Thyroid gland (tissue), 4 donors: Measurements from ENCODE around the gene C12orf43. TPM values are rescaled to one million over a fixed set of nuclear protein-coding genes. Genes with fewer than 3 reads are reported as not detected.

Experiments
- DNase-seq, 2 donors: peaks; one replicate each; pipeline ENCODE4 v3.0.0-alpha.2; 2019
- H3K27ac ChIP-seq, 3 donors: fragments of 200-600 bp; sonication (generic); 1 replicate in 2 of 3; 2 replicates in 1 of 3; pipeline ENCODE4 v1.5.1; 2016 to 2019; ENCODE audit warnings: mild to moderate bottlenecking in 1 of 3, moderate library complexity in 1 of 3
- H3K27me3 ChIP-seq: fragments of 200-600 bp; sonication (generic); one replicate; pipeline ENCODE4 v1.5.1; 2019
- H3K36me3 ChIP-seq, 2 donors: fragments of 200-600 bp; sonication (generic); one replicate each; pipeline ENCODE4 v1.5.1; 2016 to 2019
- H3K4me1 ChIP-seq, 2 donors: fragments of 200-600 bp; sonication (generic); one replicate each; pipeline ENCODE4 v1.5.1; 2017 to 2019
- H3K4me3 ChIP-seq, 3 donors: fragments of 200-600 bp; sonication (generic); replicated peaks in 1 of 3; 1 replicate in 2 of 3; 2 replicates in 1 of 3; pipeline ENCODE4 v1.5.1; 2016; ENCODE audit warnings: mild to moderate bottlenecking in 1 of 3
- H3K9me3 ChIP-seq: fragments of 200-600 bp; sonication (generic); one replicate; pipeline ENCODE4 v1.5.1; 2017
- POLR2A ChIP-seq, 2 donors: fragments of 450-650 bp; IDR thresholded peaks; one replicate each; pipeline ENCODE4 v1.6.1; 2017; ENCODE audit warnings: antibody characterized with exemption in 2 of 2, mild to moderate bottlenecking in 2 of 2, moderate library complexity in 1 of 2
- WGBS, 2 donors: methylation state at CpG; one replicate each; pipeline ENCODE4 v1.1.5; 2017; 5-methylcytosine and 5-hydroxymethylcytosine counted together
- intact Hi-C: fragments of 100-400 bp; cut with DNase I; formaldehyde crosslinking; loops from one replicate; pipeline ENCODE4 v1.15.1; 2023
- total RNA-seq, 4 donors: library from RNA; depleted of rRNA; stranded (reverse); fragments of >200 nt; gene quantifications; one replicate each; pipeline ENCODE4 v1.2.3, GENCODE V29; 2016
- TF ChIP-seq, protein P1 (sequence below), 6 experiments: fragments of 200-600 bp in 3 of 6; fragments of 450-650 bp in 3 of 6; sonication (generic) in 3 of 6; IDR thresholded peaks; one replicate each; pipeline ENCODE4 v1.5.1; 2016 to 2019; ENCODE audit warnings: antibody characterized with exemption in 6 of 6, mild to moderate bottlenecking in 2 of 6, inconsistent platforms in 1 of 6, moderate library complexity in 1 of 6

Gene C12orf43
- total RNA-seq, 4 donors from 2014 or later: 11.3 to 15.8 (median 13.0) TPM

DNA sequence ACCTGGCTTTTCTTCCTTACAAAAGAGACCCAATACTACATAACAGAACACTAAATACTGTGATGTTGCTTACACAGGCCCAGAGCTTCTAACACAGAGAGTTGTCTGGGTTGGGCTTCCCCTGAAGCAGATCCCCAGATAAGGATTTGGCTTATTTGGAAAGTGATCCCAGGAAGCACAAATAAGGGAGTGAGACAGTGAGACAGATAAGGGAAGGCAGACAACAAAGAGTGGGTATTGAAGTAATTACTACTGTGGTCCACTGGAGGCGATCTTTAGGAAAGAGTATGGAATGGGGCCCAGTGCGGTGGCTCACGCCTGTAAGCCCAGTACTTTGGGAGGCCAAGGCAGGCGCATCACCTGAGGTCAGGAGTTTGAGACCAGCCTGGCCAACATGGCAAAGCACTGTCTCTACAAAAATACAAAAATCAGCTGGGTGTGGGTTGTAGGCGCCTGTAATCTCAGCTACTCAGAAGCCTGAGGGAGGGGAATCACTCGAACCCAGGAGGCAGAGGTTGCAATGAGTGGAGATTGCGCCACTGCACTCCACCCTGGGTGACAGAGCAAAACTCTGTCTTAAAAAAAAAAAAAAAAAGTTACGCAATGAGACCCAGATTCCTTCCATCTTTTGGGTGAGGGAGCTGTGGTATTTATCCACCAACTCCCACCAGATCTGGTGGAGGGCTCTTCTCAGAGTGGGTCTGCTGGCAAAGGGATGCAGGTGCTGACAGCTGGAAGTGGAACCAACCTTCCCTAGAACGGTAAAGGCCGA, 10.2 kb upstream of the C12orf43 start:
- H3K4me3 ChIP-seq: no peak overlapping the region
- no peak overlapping the region for H3K27ac ChIP-seq
- TF ChIP-seq, protein P1, sequence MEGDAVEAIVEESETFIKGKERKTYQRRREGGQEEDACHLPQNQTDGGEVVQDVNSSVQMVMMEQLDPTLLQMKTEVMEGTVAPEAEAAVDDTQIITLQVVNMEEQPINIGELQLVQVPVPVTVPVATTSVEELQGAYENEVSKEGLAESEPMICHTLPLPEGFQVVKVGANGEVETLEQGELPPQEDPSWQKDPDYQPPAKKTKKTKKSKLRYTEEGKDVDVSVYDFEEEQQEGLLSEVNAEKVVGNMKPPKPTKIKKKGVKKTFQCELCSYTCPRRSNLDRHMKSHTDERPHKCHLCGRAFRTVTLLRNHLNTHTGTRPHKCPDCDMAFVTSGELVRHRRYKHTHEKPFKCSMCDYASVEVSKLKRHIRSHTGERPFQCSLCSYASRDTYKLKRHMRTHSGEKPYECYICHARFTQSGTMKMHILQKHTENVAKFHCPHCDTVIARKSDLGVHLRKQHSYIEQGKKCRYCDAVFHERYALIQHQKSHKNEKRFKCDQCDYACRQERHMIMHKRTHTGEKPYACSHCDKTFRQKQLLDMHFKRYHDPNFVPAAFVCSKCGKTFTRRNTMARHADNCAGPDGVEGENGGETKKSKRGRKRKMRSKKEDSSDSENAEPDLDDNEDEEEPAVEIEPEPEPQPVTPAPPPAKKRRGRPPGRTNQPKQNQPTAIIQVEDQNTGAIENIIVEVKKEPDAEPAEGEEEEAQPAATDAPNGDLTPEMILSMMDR (IDR thresholded peaks at IDR 0.05): no peak
- TF ChIP-seq POLR2A (IDR thresholded peaks at IDR 0.05): no peak
- H3K36me3 ChIP-seq: no peaks in the 10 kb centered on the region
- no peaks in the 10 kb centered on the region for H3K27me3 ChIP-seq
- DNase-seq: no peak
- no peaks in the 10 kb centered on the region for H3K4me1 ChIP-seq
- H3K9me3 ChIP-seq: no peaks in the 10 kb centered on the region
- intact Hi-C loops: no loop called here
- WGBS, 2 donors: 88 to 91% methylated on average over 10 of the region's 10 CpGs

DNA sequence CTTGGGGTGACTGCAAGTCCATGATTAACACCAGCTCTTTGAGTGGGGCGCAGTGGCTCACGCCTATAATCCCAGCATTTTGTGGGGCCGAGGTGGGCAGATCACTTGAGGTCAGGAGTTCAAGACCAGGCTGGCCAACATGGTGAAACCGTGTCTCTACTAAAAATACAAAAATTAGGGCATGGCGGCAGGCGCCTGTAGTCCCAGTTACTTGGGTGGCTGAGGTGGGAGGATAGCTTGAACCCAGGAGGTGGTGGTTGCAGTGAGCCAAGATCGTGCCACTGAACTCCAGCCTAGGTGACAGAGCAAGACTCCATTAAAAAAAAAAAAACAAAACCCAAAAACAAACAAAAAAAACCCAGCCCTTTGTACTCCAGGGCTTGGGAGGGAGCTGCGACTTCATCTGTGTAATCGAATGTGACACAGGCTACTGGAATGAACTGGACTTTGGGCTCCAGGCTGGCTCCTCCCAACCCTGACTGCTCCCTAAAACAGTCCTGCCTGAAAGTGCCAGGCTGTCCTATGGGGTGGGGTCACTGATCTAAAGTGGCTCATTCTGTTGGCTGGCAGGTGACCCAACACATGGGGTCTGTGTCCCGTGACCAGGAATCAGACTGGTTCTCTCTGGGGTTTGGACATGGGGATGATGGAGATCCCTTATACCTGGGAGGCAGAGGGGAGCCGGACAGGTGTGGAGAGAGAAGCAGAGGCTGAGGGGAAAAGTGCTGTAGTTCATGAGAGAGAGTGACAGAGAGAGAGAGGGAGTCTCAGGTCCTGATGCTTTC, 9.3 kb upstream of the C12orf43 start:
- Histone ChIP-seq H3K36me3 (no peaks in the 10 kb centered on the region), H3K9me3 (no peaks in the 10 kb centered on the region), H3K4me1 (no peaks in the 10 kb centered on the region), H3K27me3 (no peaks in the 10 kb centered on the region), H3K27ac (no peak overlapping the region), H3K4me3 (no peak overlapping the region)
- TF ChIP-seq, protein P1 (IDR thresholded peaks at IDR 0.05): no peak
- no peak for TF ChIP-seq POLR2A (IDR thresholded peaks at IDR 0.05)
- 89 to 91% methylated on average over 11 of the region's 11 CpGs for WGBS, 2 donors
- DNase-seq: no peak
- intact Hi-C loops: no loop called here

DNA sequence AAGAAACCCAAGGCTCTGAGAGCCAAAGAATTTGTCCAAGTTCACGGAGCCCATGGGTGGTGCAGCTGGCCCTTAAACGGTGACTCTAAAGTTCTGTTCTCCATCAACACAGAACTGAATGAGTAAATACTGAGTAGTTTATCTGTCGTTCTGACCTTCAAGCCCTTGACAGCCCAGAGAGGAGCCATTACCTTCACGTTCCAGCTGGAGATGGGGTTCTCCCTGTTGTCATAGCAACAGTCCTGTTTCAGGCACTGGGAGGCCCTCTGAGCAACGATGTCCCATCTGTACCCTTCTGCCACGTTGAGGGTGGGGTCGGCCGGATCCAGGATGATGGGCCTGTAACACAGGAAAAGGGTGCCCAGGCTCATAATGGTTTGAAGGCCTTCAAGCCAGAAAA, 7.5 kb upstream of the C12orf43 start:
- 69 to 75% methylated on average over 8 of the region's 8 CpGs for WGBS, 2 donors
- H3K4me3 ChIP-seq: no peak overlapping the region
- H3K27ac ChIP-seq: no peak overlapping the region
- no peaks in the 10 kb centered on the region for H3K9me3 ChIP-seq
- TF ChIP-seq, protein P1 (IDR thresholded peaks at IDR 0.05): no peak
- TF ChIP-seq POLR2A (IDR thresholded peaks at IDR 0.05): no peak
- no peaks in the 10 kb centered on the region for H3K27me3 ChIP-seq
- no peaks in the 10 kb centered on the region for H3K36me3 ChIP-seq
- intact Hi-C loops: no loop called here
- no peaks in the 10 kb centered on the region for H3K4me1 ChIP-seq
- DNase-seq: no peak

DNA sequence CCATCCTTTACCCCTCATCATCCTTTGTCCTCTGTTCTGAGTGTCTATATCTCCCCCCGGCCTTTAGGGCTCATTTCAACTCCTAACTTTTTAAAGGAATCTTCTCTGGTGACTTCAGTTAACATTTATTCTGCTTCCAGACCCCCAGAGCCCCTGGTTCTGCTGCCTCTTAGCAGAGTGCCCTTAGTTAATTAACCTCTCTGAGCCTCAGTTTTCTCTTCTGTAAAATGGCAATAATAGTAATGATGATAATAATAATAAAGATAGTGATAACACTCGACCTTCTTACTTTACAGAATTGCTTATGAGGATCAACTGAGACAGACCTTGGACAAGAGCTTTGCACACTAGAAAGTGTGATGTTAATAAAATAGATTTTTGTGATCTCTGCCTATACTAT, 6.4 kb upstream of the C12orf43 start:
- TF ChIP-seq POLR2A (IDR thresholded peaks at IDR 0.05): no peak
- TF ChIP-seq, protein P1 (IDR thresholded peaks at IDR 0.05): no peak
- Histone ChIP-seq H3K27ac (no peak overlapping the region), H3K4me3 (no peak overlapping the region), H3K4me1 (no peaks in the 10 kb centered on the region), H3K27me3 (no peaks in the 10 kb centered on the region), H3K9me3 (no peaks in the 10 kb centered on the region), H3K36me3 (no peaks in the 10 kb centered on the region)
- 71 to 74% methylated on average over 2 of the region's 2 CpGs for WGBS, 2 donors
- DNase-seq: no peak
- intact Hi-C loops: no loop called here

DNA sequence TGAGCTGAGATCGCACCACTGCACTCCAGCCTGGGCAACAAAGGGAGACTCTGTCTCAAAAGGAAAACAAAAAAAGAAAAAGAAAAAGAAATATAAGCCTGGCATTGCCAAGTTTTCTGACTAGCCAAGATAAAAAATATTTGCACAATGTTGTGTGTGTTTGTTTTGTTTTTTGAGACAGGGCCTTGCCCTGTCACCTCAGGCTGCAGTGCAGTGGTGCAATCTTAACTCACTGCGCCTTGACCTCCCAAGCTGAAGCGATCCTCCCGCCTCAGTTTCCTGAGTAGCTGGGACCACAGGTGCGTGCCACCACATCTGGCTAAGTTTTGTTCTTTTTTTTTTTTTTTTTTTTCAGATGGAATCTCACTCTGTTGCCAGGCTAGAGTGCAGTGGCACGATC, 5.5 kb upstream of the C12orf43 start:
- Histone ChIP-seq H3K27me3 (no peaks in the 10 kb centered on the region), H3K9me3 (no peaks in the 10 kb centered on the region), H3K27ac (no peak overlapping the region), H3K4me1 (no peaks in the 10 kb centered on the region), H3K4me3 (no peak overlapping the region), H3K36me3 (no peaks in the 10 kb centered on the region)
- 91 to 96% methylated on average over 6 of the region's 6 CpGs for WGBS, 2 donors
- intact Hi-C loops: no loop called here
- no peak for DNase-seq
- no peak for TF ChIP-seq POLR2A (IDR thresholded peaks at IDR 0.05)
- TF ChIP-seq, protein P1 (IDR thresholded peaks at IDR 0.05): no peak
